Hepatocyte (in vitro differentiated cells): Measurements from ENCODE around the gene TCF4.

Source experiments
- CTCF ChIP-seq: fragments of 200-600 bp; sonication (generic); IDR thresholded peaks from 2 replicates; pipeline ENCODE4 v1.5.1; 2016; ENCODE audit warnings: antibody characterized with exemption, mild to moderate bottlenecking; ENCODE audit not compliant: poor library complexity
- EZH2 ChIP-seq: fragments of 200-600 bp; sonication (generic); IDR thresholded peaks from 2 replicates; pipeline ENCODE4 v1.6.1; 2016; ENCODE audit warnings: antibody characterized with exemption, mild to moderate bottlenecking, borderline replicate concordance
- EZH2phosphoT487 ChIP-seq: fragments of 200-600 bp; sonication (generic); IDR thresholded peaks from one replicate; pipeline ENCODE4 v1.6.1; 2018; ENCODE audit warnings: antibody characterized with exemption, mild to moderate bottlenecking, low read depth, moderate library complexity; ENCODE audit not compliant: unreplicated experiment, severe bottlenecking

- TF ChIP-seq CTCF (no peak), EZH2 (no peak), EZH2phosphoT487 (no peak)
These were observed 48.8 kb downstream of the TCF4 start for GRCh38 chr18:55539240-55539639.
